HUES64 (cell line): ENCODE results near the gene GRK5.

Experiments
- H3K27ac ChIP-seq: 2 replicates; pipeline ENCODE4 v1.7.0; 2013; ENCODE audit warnings: low read depth, low read length, inconsistent platforms
- H3K27me3 ChIP-seq: 2 replicates; pipeline ENCODE4 v1.6.1; 2013; ENCODE audit warnings: mild to moderate bottlenecking, low read length; ENCODE audit not compliant: insufficient read depth
- H3K36me3 ChIP-seq: 2 replicates; pipeline ENCODE4 v1.6.1; 2013; ENCODE audit warnings: mild to moderate bottlenecking, low read length; ENCODE audit not compliant: insufficient read depth
- H3K4me1 ChIP-seq: 2 replicates; pipeline ENCODE4 v1.6.1; 2013; ENCODE audit warnings: mild to moderate bottlenecking, low read length, moderate library complexity; ENCODE audit not compliant: insufficient read depth
- H3K4me3 ChIP-seq: 2 replicates; pipeline ENCODE4 v1.5.1; 2013; ENCODE audit warnings: mild to moderate bottlenecking, low read length, moderate library complexity
- H3K9ac ChIP-seq: 2 replicates; pipeline ENCODE4 v1.6.1; 2013; ENCODE audit warnings: mild to moderate bottlenecking, low read depth, low read length
- H3K9me3 ChIP-seq: 2 replicates; pipeline ENCODE4 v1.6.1; 2013; ENCODE audit warnings: low read depth, low read length; ENCODE audit not compliant: insufficient read depth
- WGBS: fragments of 150-250, 120-280 bp; methylation state at CpG from one replicate; pipeline ENCODE4 v1.1.7; 2013; ENCODE audit warnings: missing lambda C conversion rate; 5-methylcytosine and 5-hydroxymethylcytosine counted together

GRK5 gene

GRCh38 chr10:119210633-119211032, 3.3 kb downstream of the GRK5 start:
- Histone ChIP-seq H3K9me3 (no peaks in the 10 kb centered on the region), H3K4me1 (peaks cover 41% of the 10 kb centered on the region), H3K27me3 (peaks cover 19% of the 10 kb centered on the region), H3K27ac (no peak overlapping the region), H3K4me3 (no peak overlapping the region), H3K9ac (no peak overlapping the region), H3K36me3 (no peaks in the 10 kb centered on the region)
- WGBS: no CpG with 5 or more reads among the region's 2 CpGs

DNA sequence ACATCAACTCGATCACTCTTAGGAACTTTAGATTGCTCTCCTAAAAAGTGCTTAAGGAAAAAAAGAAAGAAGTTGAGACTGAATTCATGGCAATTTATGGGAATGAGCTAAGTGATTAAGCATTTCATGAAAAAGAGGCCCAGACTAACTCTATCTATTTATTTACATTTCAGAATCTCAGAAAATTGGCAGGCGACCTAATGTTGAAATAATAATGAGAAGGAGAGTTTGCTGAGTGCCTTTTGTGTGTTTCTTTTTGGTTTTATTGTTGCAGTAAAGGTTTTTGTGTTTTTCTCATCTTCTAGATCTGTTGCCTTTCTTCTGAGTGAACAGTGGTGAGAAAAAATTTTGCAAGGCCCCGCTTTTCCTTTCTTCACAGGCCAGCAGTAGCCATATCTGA, 3.8 kb downstream of the GRK5 start:
- peaks cover 19% of the 10 kb centered on the region for H3K27me3 ChIP-seq

GRCh38 chr10:119211625-119212441, 4.5 kb downstream of the GRK5 start:
- 35% methylated on average over 12 of the region's 12 CpGs for WGBS
- Histone ChIP-seq H3K36me3 (no peaks in the 10 kb centered on the region), H3K4me1 (peaks cover 44% of the 10 kb centered on the region), H3K27ac (no peak overlapping the region), H3K9me3 (no peaks in the 10 kb centered on the region), H3K27me3 (peaks cover 19% of the 10 kb centered on the region), H3K4me3 (no peak overlapping the region), H3K9ac (no peak overlapping the region; the same call in 1 of the 2 replicates)

More for the DNA sequence above, 3.8 kb downstream of the GRK5 start:
- Histone ChIP-seq H3K9me3 (no peaks in the 10 kb centered on the region), H3K9ac (no peak overlapping the region), H3K36me3 (no peaks in the 10 kb centered on the region), H3K4me3 (no peak overlapping the region), H3K4me1 (peaks cover 44% of the 10 kb centered on the region), H3K27ac (no peak overlapping the region)
- WGBS: 94% methylated on average over 3 of the region's 3 CpGs

- Histone ChIP-seq H3K27me3 (no peaks in the 10 kb centered on the region), H3K36me3 (no peaks in the 10 kb centered on the region), H3K4me1 (peaks cover 27% of the 10 kb centered on the region; the same call in 1 of the 2 replicates), H3K9ac (no peak overlapping the region), H3K9me3 (no peaks in the 10 kb centered on the region), H3K27ac (no peak overlapping the region), H3K4me3 (no peak overlapping the region)
- 84% methylated on average over 1 of the region's 2 CpGs for WGBS
These were observed 8.0 kb downstream of the GRK5 start for GRCh38 chr10:119215371-119215770.

- Histone ChIP-seq H3K27ac (no peak overlapping the region), H3K27me3 (no peaks in the 10 kb centered on the region), H3K4me3 (no peak overlapping the region), H3K9me3 (no peaks in the 10 kb centered on the region), H3K9ac (no peak overlapping the region), H3K36me3 (no peaks in the 10 kb centered on the region), H3K4me1 (peaks cover 21% of the 10 kb centered on the region; the same call in 1 of the 2 replicates)
- 97% methylated on average over 5 of the region's 5 CpGs for WGBS
These were observed 8.8 kb downstream of the GRK5 start for GRCh38 chr10:119216127-119216526.

GRCh38 chr10:119217401-119217800, 10.0 kb downstream of the GRK5 start:
- WGBS: 95% methylated on average over 9 of the region's 9 CpGs
- H3K27ac ChIP-seq: no peak overlapping the region
- H3K9me3 ChIP-seq: no peaks in the 10 kb centered on the region
- no peaks in the 10 kb centered on the region for H3K36me3 ChIP-seq
- H3K27me3 ChIP-seq: no peaks in the 10 kb centered on the region
- H3K9ac ChIP-seq: no peak overlapping the region
- H3K4me3 ChIP-seq: no peak overlapping the region
- peaks cover 20% of the 10 kb centered on the region for H3K4me1 ChIP-seq

GRCh38 chr10:119217991-119218490, 10.7 kb downstream of the GRK5 start:
- WGBS: 78% methylated on average over 4 of the region's 4 CpGs
- H3K9ac ChIP-seq: no peak overlapping the region
- H3K27ac ChIP-seq: no peak overlapping the region
- no peak overlapping the region for H3K4me3 ChIP-seq
- H3K9me3 ChIP-seq: no peaks in the 10 kb centered on the region
- H3K36me3 ChIP-seq: no peaks in the 10 kb centered on the region
- peaks cover 22% of the 10 kb centered on the region for H3K4me1 ChIP-seq
- H3K27me3 ChIP-seq: no peaks in the 10 kb centered on the region

DNA sequence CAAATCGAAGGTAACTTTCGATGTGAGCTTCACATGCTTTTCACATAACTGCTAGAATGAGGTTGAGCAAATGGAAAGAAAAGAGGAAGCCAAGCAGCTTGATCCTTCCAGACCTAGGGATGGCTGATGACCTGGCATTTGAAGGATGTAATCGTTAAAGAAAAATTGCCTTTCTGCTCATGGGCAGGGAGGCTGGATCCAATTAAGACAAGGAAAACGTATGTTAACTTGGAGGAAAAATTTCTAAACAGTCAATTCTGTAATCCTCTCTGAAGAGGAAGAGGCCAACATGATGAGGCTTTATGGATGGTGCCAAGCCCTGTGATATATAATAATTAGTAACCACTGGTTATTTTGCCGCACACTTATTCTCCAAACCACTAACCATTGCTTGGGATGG, 12.5 kb downstream of the GRK5 start:
- no peak overlapping the region for H3K27ac ChIP-seq
- no peaks in the 10 kb centered on the region for H3K36me3 ChIP-seq
- H3K9ac ChIP-seq: no peak overlapping the region
- peaks cover 22% of the 10 kb centered on the region for H3K4me1 ChIP-seq
- no peaks in the 10 kb centered on the region for H3K9me3 ChIP-seq
- 92% methylated on average over 5 of the region's 5 CpGs for WGBS
- H3K27me3 ChIP-seq: no peaks in the 10 kb centered on the region
- no peak overlapping the region for H3K4me3 ChIP-seq

DNA sequence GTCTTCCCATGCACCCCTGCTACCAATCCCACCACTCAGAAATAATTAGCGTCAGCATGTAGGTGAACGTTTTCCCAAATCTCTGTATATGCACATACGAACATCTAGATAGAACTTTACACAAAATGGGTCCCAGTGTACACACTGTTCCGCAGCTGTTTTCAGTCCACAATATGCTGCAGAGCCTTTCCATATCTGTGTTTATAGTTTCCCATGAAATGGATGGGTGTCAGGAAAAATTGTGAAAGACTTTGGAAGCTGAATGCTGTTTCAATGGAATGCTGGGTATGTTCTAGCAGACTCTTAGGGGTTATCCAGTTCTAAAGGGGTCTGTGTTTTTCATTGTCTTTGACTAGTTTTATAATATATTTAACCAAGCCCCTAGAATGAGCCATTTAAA, 13.8 kb downstream of the GRK5 start:
- Histone ChIP-seq H3K9ac (no peak overlapping the region), H3K4me1 (peaks cover 16% of the 10 kb centered on the region), H3K4me3 (no peak overlapping the region), H3K36me3 (no peaks in the 10 kb centered on the region), H3K9me3 (no peaks in the 10 kb centered on the region), H3K27ac (no peak overlapping the region), H3K27me3 (no peaks in the 10 kb centered on the region)
- 93% methylated on average over 4 of the region's 4 CpGs for WGBS

DNA sequence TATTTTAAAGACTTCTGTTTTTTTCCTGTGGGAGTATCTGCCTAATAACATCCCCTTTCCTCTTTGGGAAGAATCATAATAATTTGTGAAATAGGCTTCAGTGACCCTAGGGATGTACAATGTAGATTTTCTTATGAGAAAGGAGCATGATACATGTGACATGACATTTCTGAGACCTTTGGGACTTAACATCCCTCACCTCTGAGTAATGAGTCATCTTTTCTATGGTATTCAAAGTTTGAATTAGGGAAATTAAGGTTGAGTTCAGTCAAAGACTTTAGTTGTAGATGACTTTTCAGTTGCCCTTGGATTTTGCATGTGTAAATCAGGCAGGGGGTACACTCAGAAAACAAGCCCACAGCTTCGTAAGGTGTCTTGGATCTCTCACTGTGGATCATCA, 14.3 kb downstream of the GRK5 start:
- 71% methylated on average over 1 of the region's 1 CpG for WGBS
- no peak overlapping the region for H3K9ac ChIP-seq
- no peaks in the 10 kb centered on the region for H3K27me3 ChIP-seq
- no peak overlapping the region for H3K27ac ChIP-seq
- H3K9me3 ChIP-seq: no peaks in the 10 kb centered on the region
- no peak overlapping the region for H3K4me3 ChIP-seq
- H3K4me1 ChIP-seq: peaks cover 16% of the 10 kb centered on the region
- H3K36me3 ChIP-seq: no peaks in the 10 kb centered on the region

- Histone ChIP-seq H3K27me3 (no peaks in the 10 kb centered on the region), H3K4me3 (no peak overlapping the region), H3K36me3 (no peaks in the 10 kb centered on the region), H3K9me3 (no peaks in the 10 kb centered on the region), H3K27ac (no peak overlapping the region), H3K4me1 (peaks cover 16% of the 10 kb centered on the region), H3K9ac (no peak overlapping the region)
- 51% methylated on average over 9 of the region's 9 CpGs for WGBS
These were observed 15.2 kb downstream of the GRK5 start for GRCh38 chr10:119222537-119222936.
